CMK (cell line): ENCODE results near the gene AGXT.

Experiments
- DNase-seq: peaks from one replicate; pipeline ENCODE4 v3.0.0-alpha.2; 2010; ENCODE audit warnings: low read depth

The AGXT gene

DNA sequence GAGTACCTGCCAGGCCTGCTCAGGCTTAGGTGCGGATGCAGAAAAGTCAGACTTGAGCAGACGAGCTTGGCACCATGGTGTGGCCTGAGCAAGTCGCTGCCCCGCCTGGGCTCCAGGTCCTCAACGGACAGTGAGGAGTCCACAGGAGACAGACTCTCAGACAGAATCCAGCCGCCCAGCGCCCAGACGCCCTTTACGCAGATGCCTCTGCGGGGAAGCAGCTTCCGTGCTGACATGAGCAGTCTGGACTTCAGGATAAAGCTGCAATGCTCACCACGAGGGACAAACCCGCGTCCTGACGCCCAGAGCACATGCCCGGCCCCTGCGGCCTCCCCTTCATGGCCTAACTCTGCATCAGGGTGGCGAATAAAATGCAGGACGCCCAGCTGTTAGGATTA lies 30.8 kb downstream of the AGXT start:
- no peak for DNase-seq

GRCh38 chr2:240900141-240900860 lies 31.7 kb downstream of the AGXT start:
- DNase-seq: no peak

DNA sequence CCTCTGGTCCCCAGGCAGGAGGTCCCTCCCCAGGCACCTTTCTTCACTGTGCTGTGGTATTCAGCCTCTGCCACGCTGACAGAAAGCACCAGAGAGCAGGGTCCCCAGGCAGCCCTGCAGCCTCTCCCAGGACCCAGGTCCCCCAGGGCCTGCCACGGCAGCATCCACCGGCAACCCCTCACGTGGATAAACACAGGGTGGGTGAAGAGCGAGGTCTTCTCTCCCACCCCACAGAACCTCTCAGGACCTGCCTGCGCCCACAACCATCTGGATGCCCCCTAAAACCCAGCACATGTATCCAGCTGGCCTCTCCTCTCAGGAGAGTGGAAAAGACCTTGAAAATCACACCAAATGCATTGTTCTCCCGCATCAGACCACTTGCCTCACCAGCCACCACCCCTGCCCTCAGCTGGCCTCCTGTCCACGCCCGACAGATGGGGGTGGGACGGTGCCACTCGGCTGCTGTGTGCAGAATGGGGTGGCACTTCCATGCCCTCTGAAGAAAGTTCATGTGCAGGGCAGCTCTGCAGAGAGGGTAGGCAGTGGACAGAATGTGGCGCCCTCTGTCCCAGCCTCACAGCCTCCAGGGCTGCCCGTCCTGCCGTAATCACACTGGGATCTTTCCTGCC lies 33.5 kb downstream of the AGXT start:
- DNase-seq: no peak

- DNase-seq: no peak
Observed at GRCh38 chr2:240902615-240903041, 34.0 kb downstream of the AGXT start.

DNA sequence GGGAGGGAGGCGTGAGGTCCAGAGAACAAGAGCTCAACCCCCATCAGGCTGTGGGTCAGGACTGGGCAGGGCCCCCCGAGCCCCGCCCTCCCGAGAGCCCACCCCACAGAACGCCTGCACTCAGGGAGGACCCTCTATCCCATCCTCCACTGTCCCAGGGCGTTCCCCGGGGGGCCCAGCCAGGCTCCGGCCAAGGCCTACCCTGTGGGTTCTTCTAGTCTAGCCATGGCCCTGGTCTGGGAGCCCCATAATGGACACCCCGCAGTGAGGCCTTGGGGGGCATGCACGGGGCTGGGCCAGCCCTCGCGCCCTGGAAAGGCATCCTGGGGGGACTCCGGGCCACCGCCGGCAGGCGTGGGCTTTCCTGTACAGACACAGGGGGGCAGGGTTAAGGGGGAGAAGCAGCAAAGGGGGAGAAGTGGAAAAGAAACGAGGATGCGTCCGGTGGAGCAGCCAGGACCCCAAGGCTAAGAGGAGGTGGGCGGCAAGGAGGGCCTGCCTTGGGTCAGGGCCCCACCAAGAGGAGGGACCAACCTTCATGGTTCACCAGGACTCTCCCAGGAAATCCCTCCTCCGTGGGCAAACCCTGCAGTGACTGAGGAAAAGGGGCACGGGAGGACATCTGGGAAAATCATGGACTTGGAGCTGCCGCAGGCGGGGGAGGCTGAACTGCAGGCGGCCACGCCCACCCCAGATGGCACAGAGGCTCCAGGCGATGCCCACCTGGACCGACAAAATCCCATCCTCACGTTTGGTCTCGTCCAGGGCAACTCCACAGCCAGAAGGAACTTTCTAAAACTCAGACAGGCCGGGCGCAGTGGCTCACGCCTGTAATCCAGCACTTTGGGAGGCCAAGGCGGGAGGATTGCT lies 34.8 kb downstream of the AGXT start:
- DNase-seq: no peak

DNA sequence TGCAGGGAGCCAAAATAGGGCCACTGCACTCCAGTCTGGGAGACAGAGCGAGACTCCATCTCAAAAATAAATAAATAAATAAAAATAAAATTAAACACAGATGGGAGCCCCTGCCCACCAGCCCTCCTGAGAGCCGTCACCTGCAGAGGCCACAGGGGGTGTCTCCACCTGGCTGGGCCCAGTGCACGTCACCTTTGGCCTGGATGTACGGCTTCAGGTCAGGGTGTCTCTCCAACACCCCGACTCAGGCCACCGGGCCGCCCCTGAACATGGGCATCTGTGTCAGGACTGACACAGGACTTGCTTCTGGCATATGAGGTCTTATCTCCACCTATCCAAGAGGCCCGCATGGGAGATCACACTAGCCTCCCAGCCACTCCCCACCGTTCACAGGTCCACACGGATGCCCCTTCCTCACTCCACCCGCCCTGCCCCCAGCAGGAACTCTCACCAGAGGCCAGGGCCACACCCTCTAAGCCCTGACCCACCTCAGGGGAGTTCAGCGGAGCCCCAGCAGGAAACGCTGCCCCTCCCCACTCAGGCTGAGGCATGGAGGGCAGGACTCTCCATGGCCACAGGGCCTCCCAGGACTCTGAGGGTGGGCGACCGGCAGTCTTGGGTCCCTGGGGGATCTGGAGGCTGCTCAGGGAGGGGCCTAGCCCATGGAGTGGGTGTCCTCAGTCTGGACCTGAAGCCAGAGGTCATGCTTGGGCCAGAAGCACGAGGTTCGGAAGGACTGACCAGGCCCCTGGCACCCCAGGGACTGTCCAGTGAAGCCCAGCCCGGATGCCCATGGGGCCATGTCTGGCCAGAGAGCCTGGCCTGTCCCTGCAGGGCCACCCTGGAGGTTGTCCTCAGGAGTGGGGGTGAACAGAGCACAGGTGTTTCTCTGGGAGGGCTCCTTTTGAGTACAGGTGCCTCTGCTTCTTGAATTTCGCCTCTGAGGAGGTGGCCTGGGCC lies 35.9 kb downstream of the AGXT start:
- DNase-seq: no peak

DNA sequence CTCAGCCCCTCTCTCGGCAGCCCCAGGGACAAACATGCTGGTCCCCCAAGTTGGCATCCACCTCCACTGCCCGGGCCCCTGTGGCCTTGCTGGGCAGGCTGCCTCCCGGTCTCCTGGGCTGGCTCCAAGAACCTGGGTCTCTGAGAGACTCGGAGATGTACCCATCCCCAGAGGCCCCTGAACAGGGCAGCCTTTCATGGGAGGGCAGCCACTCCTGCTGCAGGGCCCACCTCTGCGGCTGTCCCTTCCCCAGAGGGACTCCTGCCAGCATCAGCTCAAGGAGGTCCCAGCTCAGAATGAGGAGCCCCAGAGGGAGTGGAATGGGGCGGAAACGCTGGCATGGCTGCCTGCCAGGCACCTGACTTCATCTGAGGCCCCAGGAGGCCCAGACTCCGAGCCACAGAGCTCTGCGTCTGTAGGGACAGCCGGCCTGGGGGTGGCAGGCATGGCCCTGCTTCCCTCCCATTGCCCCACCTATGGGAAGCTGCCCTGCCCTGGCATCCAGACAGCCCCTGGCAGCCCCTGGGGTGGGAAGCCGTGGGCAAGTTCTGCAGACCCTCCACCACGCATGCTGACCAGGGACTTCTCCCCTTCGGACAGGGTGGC lies 36.7 kb downstream of the AGXT start:
- DNase-seq: no peak

DNA sequence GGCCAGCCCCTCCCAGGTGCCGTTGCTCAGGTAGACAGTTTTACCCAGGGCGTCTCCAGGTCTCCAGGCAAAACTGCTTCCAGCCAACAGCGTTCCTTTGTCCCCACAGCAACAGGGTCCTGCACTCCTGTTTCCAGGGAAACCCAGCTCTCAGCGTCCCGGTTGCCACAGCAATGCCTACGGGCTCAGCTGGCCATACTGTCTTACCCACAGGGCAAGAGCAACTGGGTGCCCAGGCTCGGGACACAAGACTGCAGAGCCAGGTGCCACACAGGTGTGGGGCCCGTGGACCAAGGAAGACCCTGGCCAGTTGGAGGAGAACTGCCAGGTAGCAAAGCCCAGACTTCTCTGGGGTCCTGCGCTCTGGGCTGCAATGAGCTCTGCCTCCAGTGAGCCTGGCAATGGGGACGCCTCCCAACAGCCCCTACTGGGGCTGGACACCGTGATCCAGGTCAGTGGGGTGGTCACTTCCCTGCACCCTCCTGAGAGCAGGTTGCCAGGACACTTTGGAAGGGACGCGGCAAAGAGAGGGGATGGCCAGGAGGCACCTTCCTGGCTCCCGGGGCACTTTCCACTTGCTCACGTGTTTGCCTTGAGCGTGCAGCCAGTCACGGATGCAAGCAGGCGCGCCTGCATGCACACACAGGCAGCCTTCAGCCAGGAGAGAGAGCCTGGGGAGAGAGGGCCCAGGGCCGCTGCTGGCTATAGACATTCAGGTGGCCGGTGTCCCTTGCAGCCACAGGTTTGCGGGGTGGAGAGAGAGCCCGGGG lies 37.7 kb downstream of the AGXT start, which contains the start of gene CROCC2:
TSS of gene CROCC2 (plus strand) at position 196 of the 770 bp plus-strand sequence. CDS start at position 374, 178 bp downstream.
- no peak for DNase-seq

DNA sequence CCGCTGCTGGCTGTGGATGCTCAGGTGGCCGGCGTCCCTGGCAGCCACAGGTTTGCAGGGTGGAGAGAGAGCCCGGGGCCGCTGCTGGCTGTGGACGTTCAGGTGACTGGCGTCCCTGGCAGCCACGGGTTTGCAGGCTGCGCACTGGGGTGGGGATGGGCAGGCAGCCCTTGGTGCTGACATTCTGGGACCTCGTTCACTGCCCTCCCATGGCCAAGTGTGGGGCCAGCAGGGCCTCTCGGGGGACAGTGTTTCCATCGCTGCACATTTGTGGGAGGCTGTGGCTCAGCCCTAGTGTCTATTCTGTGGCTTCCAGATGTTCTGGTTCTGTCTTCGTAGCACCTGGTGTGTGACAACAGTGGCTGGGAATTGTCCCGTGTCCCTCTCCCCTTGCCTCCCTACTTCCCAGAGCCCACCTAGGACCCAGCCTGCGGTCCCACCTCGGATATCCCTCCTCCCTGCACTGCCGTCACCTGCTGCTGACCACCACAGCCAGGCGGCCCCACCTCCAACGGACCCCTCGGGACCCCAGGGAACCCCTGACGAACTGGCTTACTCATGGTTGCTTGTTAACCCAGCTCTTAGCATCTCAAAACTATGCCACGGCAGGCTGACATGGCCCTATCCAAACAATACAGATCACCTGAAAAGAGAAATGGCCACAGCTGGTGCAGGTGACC lies 38.4 kb downstream of the AGXT start:
- DNase-seq: no peak

DNA sequence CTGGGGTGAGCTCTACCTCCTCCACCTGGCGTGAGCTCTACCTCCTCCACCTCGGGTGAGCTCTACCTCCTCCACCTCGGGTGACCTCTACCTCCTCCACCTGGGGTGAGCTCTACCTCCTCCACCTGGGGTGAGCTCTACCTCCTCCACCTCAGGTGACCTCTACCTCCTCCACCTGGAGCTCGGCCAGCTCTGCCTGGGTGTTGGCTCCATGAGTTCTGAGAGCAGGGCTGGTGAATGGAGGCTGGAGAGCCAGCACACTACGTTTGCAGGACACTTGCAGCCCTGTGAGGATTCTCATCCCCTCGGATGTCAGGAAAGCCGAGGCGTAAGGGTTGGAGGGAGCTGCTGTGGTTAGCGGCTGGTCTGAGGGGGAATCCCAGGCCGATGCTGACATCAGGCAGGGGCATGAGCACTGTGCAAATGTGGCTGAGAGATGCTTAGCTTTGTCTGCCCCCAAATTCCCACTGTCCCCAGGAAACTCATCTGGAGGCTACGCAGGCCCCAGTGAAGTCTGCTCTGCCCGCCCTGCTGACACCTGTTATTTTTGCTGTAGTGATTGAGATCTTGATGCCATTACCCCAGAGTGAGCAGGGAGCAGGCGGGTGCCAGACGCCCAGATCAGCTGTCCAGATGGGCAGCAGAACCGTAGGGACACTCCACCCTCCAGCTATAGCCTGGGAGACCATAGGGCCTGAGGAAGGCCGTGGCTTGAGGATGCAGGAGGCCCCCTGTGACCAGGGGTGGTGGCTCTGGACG lies 40.8 kb downstream of the AGXT start:
- DNase-seq: no peak

DNA sequence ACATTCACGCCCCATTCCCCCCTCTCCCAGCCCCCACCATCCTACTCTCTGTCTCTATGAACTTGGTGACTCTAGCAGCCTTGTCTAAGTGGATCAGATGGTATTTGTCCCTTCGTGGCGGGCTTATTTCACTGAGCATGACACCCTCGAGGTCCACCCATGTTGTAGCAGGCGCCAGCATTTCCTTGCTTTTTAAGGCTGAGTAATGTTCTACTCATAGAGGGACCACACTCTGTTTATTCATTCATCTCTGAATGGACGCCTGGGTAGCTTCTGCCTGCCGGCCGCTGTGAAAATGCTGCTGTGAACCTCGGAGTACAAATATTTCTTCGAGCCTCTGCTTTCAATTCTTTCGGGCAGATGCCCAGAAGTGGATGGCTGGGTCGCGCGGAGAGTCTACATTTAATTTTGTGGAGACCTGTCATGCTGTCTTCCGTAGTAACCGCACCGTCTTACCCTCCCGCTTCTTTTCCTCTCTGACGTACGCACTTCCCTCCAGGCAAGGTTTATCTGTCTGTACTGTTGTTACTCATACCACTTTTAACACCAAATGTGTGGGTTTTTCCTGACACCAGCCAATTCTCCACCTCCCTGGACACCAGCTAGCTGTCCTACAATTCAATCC lies 43.1 kb downstream of the AGXT start:
- no peak for DNase-seq

- DNase-seq: no peak
Observed at GRCh38 chr2:240912878-240913809, 44.5 kb downstream of the AGXT start.

DNA sequence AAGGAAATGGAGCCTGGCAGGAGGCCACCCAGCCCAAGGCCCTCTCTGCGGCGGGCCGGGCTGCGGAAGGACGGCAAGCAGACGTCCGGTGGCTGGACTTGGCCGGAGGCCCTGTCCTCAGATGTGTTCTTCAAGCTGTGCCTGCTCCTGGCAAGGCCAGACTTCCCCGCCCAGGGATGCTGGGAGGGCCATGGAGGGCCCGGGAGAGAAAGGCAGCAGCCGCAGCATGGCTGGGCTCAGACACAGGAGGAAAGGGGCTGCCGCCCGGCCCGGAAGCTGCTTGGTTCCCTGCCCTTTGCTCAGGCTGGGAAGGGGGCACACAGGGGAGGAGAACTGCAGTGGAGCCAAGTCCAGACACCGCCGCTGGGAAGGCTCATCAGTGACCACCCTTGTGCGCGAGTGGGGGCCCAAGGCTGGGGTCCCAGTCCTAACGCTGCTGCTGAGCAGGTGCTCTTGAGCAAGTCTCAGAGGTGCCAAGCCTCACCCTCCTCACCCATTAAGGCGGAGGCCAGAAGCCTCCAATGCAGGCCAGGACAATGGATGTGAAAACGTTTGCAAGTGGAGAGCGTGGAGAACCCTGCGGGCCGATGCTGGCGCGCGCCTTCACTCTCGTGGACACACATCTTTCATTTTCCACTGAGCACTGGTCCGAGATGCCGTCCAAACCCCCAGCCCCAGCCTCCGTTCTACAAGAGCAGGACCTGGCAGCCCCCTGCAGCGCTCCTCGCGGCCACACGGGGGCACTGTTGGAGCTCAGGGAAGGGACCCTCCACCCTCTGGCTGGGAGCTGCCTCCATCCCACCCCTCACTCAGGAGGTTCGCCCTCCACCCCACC lies 45.4 kb downstream of the AGXT start:
- DNase-seq: peak; percentile 25

DNA sequence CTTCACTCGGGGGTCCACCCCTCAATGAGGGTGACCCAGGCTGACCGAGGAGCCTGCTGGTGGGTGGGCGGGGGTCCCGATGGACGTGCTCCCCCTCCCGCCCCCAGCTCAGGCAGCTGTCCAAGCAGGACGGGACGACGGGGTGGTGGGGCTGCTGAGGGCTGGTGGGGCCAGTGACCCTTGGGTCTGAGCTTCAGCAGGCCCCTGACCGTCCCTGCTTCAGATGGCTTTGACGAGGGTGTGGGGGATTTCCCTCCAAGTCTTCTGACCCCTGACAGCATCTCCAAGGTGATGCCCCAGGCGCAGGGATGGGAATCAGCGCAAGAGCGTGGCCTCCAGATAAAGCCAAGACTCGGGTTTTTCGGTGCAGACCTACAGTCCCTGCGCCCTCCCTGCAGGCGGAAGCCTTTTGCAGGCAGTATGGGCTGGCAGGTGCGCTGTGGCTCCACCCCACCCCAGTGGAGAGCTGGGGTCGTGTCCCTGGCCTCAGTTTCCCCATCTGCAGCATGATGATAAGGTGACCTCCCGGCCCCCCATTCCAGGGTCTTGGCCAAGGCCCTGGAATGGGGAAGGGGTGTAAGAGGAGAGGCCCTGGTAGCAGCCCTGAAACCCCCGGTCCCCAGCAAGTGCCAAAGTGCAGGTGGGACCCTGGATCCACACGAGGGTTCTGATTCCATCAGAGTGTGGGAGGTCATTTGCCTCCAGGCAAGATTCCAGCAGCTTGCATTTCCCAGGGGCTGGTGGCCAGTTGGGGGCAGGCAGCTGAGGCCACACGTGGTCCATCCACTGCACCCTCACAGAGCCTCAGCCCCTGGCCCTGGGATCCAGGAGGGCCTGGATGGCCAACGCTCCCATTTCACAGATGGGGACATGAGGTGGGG lies 46.3 kb downstream of the AGXT start:
- DNase-seq: no peak

- DNase-seq: no peak
Observed at GRCh38 chr2:240915526-240916341, 47.1 kb downstream of the AGXT start.
